ENCODE data around the gene PRKRA.

- no peak for TF ChIP-seq CTCF (IDR thresholded peaks at IDR 0.05; ENCODE audit: control extremely low read depth in 1 of 3, insufficient read depth in 1 of 3, low read depth in 1 of 3, low read length in 3 of 3)
- no peak for TF ChIP-seq EZH2 (IDR thresholded peaks at IDR 0.05; ENCODE audit: low read depth, low read length, severe bottlenecking)
- TF ChIP-seq MAX (IDR thresholded peaks at IDR 0.05) = no peak
- TF ChIP-seq POLR2AphosphoS5 (IDR thresholded peaks at IDR 0.05; ENCODE audit: low read depth, low read length) = no peak
- no peak for TF ChIP-seq TAF1 (IDR thresholded peaks at IDR 0.05; ENCODE audit: low read depth, low read length)
- TF ChIP-seq POLR2A (IDR thresholded peaks at IDR 0.05; ENCODE audit: control extremely low read depth in 1 of 2, low read depth in 2 of 2, low read length in 2 of 2) = no peak
- no peak for TF ChIP-seq RXRA (IDR thresholded peaks at IDR 0.05; ENCODE audit: insufficient read depth, low read depth, low read length)
- no peak for TF ChIP-seq JUND (IDR thresholded peaks at IDR 0.05; ENCODE audit: low read length)
- no peak for TF ChIP-seq TBP (IDR thresholded peaks at IDR 0.05; ENCODE audit: low read depth, low read length)
Measured at GRCh38 chr2:178452334-178452733, 1.4 kb upstream of the PRKRA start.

All from H1 (cell line).